Medulla oblongata (tissue), 1 donor: Measurements from ENCODE around the gene CLSTN1.
A peak's percentile ranks its signal among the peaks of the same experiment; 100 is the strongest.

Experiments
- DNase-seq: peaks from one replicate; pipeline ENCODE4 v3.0.0-alpha.2; 2015; ENCODE audit errors: extremely low spot score

The CLSTN1 gene

GRCh38 chr1:9852004-9852403 lies 28.2 kb upstream of the CLSTN1 start:
- DNase-seq: no peak

GRCh38 chr1:9850442-9851162 lies 26.8 kb upstream of the CLSTN1 start:
- DNase-seq: no peak

DNA sequence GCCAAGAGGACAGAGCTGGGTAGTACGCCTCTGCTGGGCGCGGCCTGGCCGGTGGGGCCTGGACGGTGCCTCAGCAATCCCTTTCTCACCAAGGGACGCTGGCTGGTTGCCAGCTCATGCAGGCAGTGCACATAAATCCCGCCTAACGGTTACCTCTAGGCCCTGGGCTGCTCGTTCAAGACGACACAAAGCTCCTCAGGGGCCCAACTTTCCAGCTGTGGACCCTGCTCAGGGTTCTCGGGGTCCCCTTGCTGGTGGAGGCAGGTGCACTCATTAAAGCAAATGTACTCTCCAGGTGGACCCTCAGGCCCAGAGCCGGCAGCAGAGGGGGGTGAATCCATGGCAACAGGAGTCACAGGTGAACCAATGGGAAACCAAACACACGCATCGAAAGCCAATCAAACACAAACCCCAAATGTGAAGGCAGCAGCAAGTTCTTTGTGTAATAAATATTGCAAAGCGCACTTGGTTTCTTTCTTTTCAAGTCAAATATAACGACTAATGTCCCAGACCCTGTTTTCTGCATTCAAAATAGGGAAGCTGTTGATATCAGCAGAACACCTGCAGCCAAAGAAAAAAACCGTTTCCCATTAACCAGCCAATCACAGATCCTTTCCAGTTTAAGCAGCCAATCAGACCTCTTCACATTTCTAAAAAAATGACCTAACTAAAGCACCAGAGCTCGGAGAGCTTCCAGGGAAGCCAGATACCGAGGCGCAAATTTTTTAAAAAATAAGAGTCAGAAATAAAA lies 26.1 kb upstream of the CLSTN1 start:
- no peak for DNase-seq

DNA sequence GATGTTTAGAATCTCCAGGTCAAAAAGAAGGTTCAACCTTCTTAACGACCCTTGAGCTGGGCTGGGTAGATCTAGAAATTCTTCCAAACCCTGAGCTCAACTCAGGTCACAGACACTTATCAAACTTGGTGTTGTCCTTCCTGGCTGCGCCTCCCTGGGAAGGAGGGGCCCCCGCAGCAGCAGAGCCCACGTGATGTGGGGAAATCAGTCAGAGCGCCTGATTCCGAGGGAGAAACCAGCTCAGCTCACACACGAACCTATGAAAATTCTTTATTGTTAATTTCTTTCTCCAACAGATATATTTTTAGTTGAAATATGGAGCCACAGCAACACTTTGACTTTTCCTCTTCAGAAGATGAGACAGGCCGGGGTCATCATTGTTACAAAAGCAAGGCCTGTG lies 24.3 kb upstream of the CLSTN1 start:
- DNase-seq: no peak

DNA sequence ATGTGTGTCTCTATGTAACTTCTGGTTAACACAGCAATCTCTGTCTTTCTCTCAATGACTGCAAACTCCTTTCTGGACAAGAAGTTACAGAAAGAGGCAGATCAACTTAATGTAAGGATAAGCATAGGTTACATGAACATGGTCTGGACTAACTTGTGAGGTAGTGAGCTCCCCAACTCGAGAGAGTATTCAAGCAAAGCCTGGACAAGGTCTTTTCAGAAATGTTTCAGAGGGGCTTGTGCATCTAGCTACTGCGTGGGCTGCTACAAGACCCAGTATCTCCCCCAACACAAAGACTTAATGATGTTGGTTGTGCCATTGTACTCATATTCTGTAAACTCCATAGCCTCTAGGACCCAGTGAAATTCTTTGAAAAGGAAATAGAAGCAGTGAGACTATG lies 23.5 kb upstream of the CLSTN1 start:
- DNase-seq: no peak

- no peak for DNase-seq
Observed at GRCh38 chr1:9846611-9847171, 22.9 kb upstream of the CLSTN1 start.

DNA sequence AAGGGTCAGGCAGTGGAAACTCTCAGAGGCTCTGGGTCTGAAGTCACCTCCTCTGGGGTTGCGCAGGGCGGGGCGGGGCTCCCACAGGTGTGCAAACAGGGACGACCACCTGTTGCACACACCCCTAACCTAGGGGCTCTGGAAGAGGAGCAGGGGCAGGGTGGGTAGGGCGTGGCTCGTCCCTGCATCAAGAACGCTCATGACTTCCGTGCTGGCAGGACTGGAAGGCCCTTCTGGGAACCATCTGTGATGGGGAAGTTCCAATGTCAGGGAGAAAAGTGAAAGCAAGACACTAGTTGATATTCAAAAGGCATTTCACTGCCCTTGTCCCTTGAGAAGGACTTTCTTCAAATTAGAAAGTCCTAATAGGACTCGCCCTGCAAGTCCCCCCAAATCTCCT lies 22.1 kb upstream of the CLSTN1 start:
- DNase-seq: no peak

DNA sequence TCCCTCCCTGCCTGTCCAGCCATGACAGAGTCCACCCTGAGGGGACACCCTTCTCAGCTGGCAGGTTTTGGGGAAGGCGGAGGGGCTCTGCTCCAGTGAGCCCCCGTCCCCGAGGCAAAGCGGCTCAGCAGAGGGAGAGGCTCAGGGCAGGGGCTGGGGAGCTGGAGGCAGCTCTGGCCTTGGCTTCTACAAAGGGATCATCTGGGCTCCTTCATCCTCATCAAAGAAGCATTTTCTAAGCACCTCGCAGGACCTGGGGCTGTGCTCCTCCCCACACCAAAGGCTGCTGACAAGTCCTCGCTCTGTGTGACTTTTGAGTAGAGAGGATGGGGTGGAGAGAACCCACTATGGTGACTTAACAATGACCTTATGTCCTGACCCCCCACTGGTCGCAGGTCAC lies 21.0 kb upstream of the CLSTN1 start:
- DNase-seq: no peak

DNA sequence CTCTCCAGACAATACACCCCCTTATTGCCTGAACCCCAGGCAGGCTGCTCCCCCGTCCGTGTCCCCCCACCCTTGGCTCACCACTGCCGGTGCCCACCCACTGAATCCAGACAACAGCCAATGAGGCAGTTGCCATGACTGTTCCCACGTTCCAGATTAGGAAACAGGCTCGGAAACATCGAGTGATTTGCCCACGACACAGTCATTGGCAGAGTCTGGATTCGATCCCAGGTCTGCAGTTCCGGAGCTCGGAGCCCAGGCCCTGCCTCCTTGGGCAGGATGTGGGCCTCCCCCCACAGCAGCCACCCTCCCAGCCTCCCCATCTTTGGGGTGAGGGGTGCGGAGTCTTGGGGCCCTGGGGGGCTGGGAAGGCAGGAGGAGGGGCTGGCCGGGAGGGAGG lies 20.3 kb upstream of the CLSTN1 start:
- no peak for DNase-seq

GRCh38 chr1:9843576-9843945 lies 19.8 kb upstream of the CLSTN1 start:
- DNase-seq: no peak

DNA sequence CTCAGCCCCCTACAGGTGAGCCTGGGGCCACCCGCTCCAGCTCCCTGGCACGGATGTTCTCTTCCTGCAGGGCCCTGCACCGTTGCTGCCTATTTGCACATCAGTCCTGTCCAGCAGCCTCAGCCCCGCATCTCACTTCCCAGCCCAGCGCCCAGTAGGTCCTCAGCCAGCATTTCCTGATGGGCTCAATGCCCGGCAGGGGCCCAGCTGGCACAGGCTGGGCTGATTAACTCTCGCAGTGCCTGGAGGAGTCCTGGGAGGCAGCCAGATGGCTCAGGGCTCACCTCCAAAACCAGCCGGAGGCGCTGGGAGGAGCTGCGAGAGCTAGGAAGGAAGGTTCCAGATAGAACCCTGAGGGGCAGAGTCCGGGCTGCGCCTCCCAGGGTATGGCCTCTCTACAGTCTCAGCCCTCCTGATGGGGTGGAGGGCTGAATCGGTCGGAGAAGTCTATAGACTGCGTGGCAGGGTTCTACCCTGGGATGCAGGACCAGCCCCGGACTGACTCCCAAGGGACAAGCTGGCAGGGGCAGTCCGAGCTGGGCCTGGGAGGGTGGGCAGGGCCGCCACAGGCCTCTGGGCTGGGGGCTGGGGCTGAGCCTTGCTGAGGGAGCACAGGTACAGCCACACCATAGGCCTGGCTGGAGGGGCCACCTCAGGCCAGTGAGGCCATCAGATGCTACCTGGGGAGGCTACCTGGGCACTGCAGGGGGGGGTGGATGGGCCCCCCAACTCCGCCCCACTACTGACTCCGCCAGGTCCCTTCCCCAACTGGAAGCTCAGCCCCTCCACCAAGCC lies 19.2 kb upstream of the CLSTN1 start:
- no peak for DNase-seq

DNA sequence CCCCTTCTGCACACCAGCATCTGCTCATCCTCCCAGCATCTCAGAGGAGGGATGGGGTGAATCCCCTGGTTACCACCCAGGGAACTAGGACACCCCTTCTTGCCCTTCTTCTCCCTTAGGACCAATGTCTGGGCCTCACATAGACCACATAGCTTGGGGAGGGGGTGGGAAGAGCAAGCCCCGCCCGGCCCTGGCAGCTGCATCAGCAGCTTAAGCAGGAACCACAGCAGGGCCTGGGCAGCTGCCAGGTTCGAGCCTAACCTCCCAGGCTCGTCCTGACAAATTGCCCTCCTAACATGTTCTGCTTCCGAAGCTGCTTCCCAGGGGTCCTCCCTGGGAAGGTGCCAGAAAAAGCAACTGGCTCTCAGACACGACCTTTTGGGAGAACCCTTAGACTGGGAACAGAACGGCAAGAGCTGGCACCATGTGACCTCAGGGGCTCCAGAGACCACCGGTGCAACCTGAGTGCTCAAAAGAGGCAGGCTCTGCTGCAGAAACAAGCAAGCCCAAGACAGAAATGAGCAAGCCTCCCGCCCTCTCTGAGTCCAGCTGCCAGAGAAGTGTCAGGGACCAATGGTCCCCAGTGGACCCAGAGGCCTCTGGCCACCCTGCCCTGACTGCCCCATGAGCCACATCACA lies 18.4 kb upstream of the CLSTN1 start:
- DNase-seq: no peak

GRCh38 chr1:9841460-9841859 lies 17.7 kb upstream of the CLSTN1 start:
- no peak for DNase-seq

DNA sequence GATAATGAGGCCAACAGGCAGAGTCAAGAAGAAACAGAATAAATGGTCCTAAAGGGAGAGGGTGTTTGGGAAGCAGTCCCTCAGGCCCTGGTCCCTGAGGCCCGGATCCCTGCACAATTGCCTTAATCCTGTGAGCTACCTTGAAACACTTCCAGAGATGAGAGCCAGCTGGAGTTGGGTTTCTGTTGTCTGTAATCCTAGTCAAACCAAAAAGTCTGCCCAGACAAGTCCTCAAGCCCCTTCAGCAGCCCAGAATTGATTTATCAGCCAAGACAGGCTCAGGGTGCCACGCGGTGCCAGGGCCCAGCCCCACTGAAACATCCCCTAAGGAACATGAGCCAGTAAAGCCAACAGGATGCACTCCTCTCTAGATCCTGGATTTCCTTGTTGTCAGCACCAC lies 16.4 kb upstream of the CLSTN1 start:
- no peak for DNase-seq

- peak; percentile 73 for DNase-seq
Observed at GRCh38 chr1:9838946-9839345, 15.2 kb upstream of the CLSTN1 start.

DNA sequence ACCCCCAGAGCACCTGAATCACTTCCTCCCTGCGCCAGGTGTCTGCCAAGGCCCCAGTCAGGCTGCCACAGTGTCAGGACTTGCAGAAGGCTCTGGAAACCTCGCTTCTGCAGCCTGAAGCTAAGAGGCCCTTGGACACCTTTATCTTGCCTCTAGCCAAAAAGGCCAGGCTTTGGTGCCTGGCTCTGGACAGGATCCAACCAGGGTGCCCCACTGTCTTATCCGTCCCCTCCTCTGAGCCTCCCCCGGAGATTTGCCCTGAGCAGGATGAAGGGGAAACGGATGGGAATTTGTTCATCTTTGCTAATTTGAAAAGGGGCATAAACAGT lies 12.8 kb upstream of the CLSTN1 start:
- DNase-seq: no peak

- peak; percentile 54 for DNase-seq
Observed at GRCh38 chr1:9835758-9836631, 12.2 kb upstream of the CLSTN1 start.

GRCh38 chr1:9835404-9835757 lies 11.6 kb upstream of the CLSTN1 start:
- no peak for DNase-seq

- DNase-seq: no peak
Observed at GRCh38 chr1:9833632-9834031, 9.9 kb upstream of the CLSTN1 start.

- DNase-seq: no peak
Observed at GRCh38 chr1:9827558-9828185, 3.9 kb upstream of the CLSTN1 start.

GRCh38 chr1:9826616-9827015 lies 2.9 kb upstream of the CLSTN1 start:
- no peak for DNase-seq
